WTC11 (cell line): ENCODE measurements around the gene GNMT. TPM values are rescaled to one million over a fixed set of nuclear protein-coding genes. Genes with fewer than 3 reads are reported as not detected.

ENCODE experiments used
- ATAC-seq: fragments of 200-7000 bp; cut with Tn5 transposase; 2 replicates; pipeline ENCODE4 v1.10.0; 2021; ENCODE audit warnings: mild to moderate bottlenecking, moderate library complexity
- CTCF ChIA-PET: fragments of 300-600 bp; sonication (Branson Sonifier 250); formaldehyde crosslinking; loops from one replicate; lab custom pipeline; 2021; ENCODE audit warnings: antibody characterized with exemption; lab: Charles Lee
- POLR2A ChIA-PET: fragments of 350-600 bp; sonication (Branson Sonifier 250); formaldehyde crosslinking; loops from one replicate; lab custom pipeline; 2021; ENCODE audit warnings: antibody characterized with exemption; lab: Charles Lee
- DNase-seq: peaks from one replicate; pipeline ENCODE4 v3.0.0; 2021; ENCODE audit warnings: low spot score
- H3K27ac Mint-ChIP-seq: 2 replicates; pipeline ENCODE4 v1.8.0; 2021; ENCODE audit warnings: mixed read lengths
- H3K27me3 Mint-ChIP-seq: 2 replicates; pipeline ENCODE4 v1.8.0; 2021; ENCODE audit warnings: low read depth, mild to moderate bottlenecking, moderate library complexity, mixed read lengths
- H3K36me3 Mint-ChIP-seq: 2 replicates; pipeline ENCODE4 v1.8.0; 2021; ENCODE audit warnings: mixed read lengths
- H3K4me1 Mint-ChIP-seq: 2 replicates; pipeline ENCODE4 v1.8.0; 2022; ENCODE audit warnings: mixed read lengths
- H3K4me3 Mint-ChIP-seq: 2 replicates; pipeline ENCODE4 v1.8.0; 2021; ENCODE audit warnings: mild to moderate bottlenecking, moderate library complexity, mixed read lengths
- H3K9me3 Mint-ChIP-seq: 2 replicates; pipeline ENCODE4 v1.8.0; 2021; ENCODE audit warnings: mixed read lengths
- ATF1 ChIP-seq: sonication (generic); formaldehyde crosslinking; IDR thresholded peaks from 2 replicates; pipeline ENCODE4 v1.8.1; 2023; ENCODE audit warnings: mild to moderate bottlenecking, moderate library complexity, missing genetic modification reagents
- ATF3 ChIP-seq: sonication (generic); formaldehyde crosslinking; conservative IDR thresholded peaks from 2 replicates; pipeline ENCODE4 v1.8.1; 2022; ENCODE audit warnings: mild to moderate bottlenecking, missing genetic modification reagents
- FOXJ3 ChIP-seq: sonication (generic); formaldehyde crosslinking; IDR thresholded peaks from 2 replicates; pipeline ENCODE4 v1.9.0; 2021; ENCODE audit warnings: missing genetic modification reagents, mild to moderate bottlenecking, borderline replicate concordance
- FOXK1 ChIP-seq: sonication (generic); formaldehyde crosslinking; IDR thresholded peaks from 2 replicates; pipeline ENCODE4 v1.8.0; 2022; ENCODE audit warnings: mild to moderate bottlenecking, moderate library complexity, missing genetic modification reagents
- GABPB1 ChIP-seq: sonication (generic); formaldehyde crosslinking; IDR thresholded peaks from 2 replicates; pipeline ENCODE4 v1.8.1; 2023; ENCODE audit warnings: mild to moderate bottlenecking, missing genetic modification reagents
- HMGA2 ChIP-seq: fragments of 250-450 bp; sonication (Bioruptor Pico); IDR thresholded peaks from 2 replicates; pipeline ENCODE4 v1.4.0; 2021; ENCODE audit warnings: mild to moderate bottlenecking, moderate library complexity
- IRF1 ChIP-seq: sonication (generic); formaldehyde crosslinking; IDR thresholded peaks from 2 replicates; pipeline ENCODE4 v1.8.0; 2023; ENCODE audit warnings: missing genetic modification reagents
- PREB ChIP-seq: sonication (generic); formaldehyde crosslinking; IDR thresholded peaks from 2 replicates; pipeline ENCODE4 v1.8.1; 2022; ENCODE audit warnings: mild to moderate bottlenecking, missing genetic modification reagents, moderate library complexity, borderline replicate concordance
- PRRX2 ChIP-seq: fragments of 250-450 bp; sonication (Bioruptor Pico); IDR thresholded peaks from 2 replicates; pipeline ENCODE4 v1.8.0; 2021; ENCODE audit warnings: mild to moderate bottlenecking
- RELA ChIP-seq: sonication (generic); formaldehyde crosslinking; IDR thresholded peaks from 2 replicates; pipeline ENCODE4 v1.8.1; 2022; ENCODE audit warnings: missing genetic modification reagents, mild to moderate bottlenecking, borderline replicate concordance
- SOX15 ChIP-seq: fragments of 250-450 bp; sonication (Bioruptor Pico); IDR thresholded peaks from 2 replicates; pipeline ENCODE4 v1.9.0; 2021; ENCODE audit warnings: mild to moderate bottlenecking
- ZNF121 ChIP-seq: sonication (generic); formaldehyde crosslinking; IDR thresholded peaks from 2 replicates; pipeline ENCODE4 v1.8.0; 2023; ENCODE audit warnings: missing genetic modification reagents
- ZNF232 ChIP-seq: sonication (generic); formaldehyde crosslinking; IDR thresholded peaks from 2 replicates; pipeline ENCODE4 v1.8.0; 2022; ENCODE audit warnings: mild to moderate bottlenecking, missing genetic modification reagents
- ZNF317 ChIP-seq: sonication (generic); formaldehyde crosslinking; IDR thresholded peaks from 2 replicates; pipeline ENCODE4 v1.8.1; 2023; ENCODE audit warnings: low read depth, mild to moderate bottlenecking, moderate library complexity, missing genetic modification reagents, borderline replicate concordance
- ZNF423 ChIP-seq: fragments of 250-450 bp; sonication (Bioruptor Pico); IDR thresholded peaks from 2 replicates; pipeline ENCODE4 v2.1.2; 2022; ENCODE audit warnings: mild to moderate bottlenecking, moderate library complexity
- total RNA-seq: library from RNA; stranded (reverse); gene quantifications from 3 replicates; pipeline ENCODE4 v1.2.3, GENCODE V29; 2021
- TF ChIP-seq, protein P1 (sequence below): fragments of 250-450 bp; sonication (Bioruptor Pico); IDR thresholded peaks from 2 replicates; pipeline ENCODE4 v1.9.0; 2021; ENCODE audit warnings: mild to moderate bottlenecking
- TF ChIP-seq, protein P2 (sequence below): sonication (generic); formaldehyde crosslinking; IDR thresholded peaks from 2 replicates; pipeline ENCODE4 v1.8.1; 2023; ENCODE audit warnings: mild to moderate bottlenecking, missing genetic modification reagents, borderline replicate concordance
- TF ChIP-seq, protein P3 (sequence below): fragments of 250-450 bp; sonication (Bioruptor Pico); IDR thresholded peaks from 2 replicates; pipeline ENCODE4 v1.8.0; 2021; ENCODE audit warnings: mild to moderate bottlenecking
- TF ChIP-seq, protein P4 (sequence below): fragments of 250-450 bp; sonication (Bioruptor Pico); IDR thresholded peaks from 2 replicates; pipeline ENCODE4 v1.9.0; 2021; ENCODE audit warnings: mild to moderate bottlenecking
- TF ChIP-seq, protein P5 (sequence below): sonication (generic); formaldehyde crosslinking; IDR thresholded peaks from 2 replicates; pipeline ENCODE4 v1.8.0; 2022; ENCODE audit warnings: missing genetic modification reagents

GNMT gene
- total RNA-seq, 1 experiment from 2014 or later, result 2.0 TPM

- ChIA-PET POLR2A (no interaction called here), CTCF (no interaction called here)
- ATAC-seq (peak; percentile 29; the same call in 1 of the 2 replicates), DNase-seq (no peak)
- peaks cover 13% of the 10 kb centered on the region for H3K4me1 Mint-ChIP-seq
- TF ChIP-seq FOXK1 (CRISPR knock-in tag), result no peak
- TF ChIP-seq ZNF423 (CRISPR knock-in tag), result no peak
- TF ChIP-seq PREB (CRISPR knock-in tag), result no peak
- TF ChIP-seq, protein P1, sequence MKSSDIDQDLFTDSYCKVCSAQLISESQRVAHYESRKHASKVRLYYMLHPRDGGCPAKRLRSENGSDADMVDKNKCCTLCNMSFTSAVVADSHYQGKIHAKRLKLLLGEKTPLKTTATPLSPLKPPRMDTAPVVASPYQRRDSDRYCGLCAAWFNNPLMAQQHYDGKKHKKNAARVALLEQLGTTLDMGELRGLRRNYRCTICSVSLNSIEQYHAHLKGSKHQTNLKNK (CRISPR knock-in tag), result no peak
- TF ChIP-seq FOXJ3 (CRISPR knock-in tag), result no peak
- no peak for TF ChIP-seq ATF1 (CRISPR knock-in tag)
- no peak for TF ChIP-seq IRF1 (CRISPR knock-in tag)
- TF ChIP-seq, protein P2, sequence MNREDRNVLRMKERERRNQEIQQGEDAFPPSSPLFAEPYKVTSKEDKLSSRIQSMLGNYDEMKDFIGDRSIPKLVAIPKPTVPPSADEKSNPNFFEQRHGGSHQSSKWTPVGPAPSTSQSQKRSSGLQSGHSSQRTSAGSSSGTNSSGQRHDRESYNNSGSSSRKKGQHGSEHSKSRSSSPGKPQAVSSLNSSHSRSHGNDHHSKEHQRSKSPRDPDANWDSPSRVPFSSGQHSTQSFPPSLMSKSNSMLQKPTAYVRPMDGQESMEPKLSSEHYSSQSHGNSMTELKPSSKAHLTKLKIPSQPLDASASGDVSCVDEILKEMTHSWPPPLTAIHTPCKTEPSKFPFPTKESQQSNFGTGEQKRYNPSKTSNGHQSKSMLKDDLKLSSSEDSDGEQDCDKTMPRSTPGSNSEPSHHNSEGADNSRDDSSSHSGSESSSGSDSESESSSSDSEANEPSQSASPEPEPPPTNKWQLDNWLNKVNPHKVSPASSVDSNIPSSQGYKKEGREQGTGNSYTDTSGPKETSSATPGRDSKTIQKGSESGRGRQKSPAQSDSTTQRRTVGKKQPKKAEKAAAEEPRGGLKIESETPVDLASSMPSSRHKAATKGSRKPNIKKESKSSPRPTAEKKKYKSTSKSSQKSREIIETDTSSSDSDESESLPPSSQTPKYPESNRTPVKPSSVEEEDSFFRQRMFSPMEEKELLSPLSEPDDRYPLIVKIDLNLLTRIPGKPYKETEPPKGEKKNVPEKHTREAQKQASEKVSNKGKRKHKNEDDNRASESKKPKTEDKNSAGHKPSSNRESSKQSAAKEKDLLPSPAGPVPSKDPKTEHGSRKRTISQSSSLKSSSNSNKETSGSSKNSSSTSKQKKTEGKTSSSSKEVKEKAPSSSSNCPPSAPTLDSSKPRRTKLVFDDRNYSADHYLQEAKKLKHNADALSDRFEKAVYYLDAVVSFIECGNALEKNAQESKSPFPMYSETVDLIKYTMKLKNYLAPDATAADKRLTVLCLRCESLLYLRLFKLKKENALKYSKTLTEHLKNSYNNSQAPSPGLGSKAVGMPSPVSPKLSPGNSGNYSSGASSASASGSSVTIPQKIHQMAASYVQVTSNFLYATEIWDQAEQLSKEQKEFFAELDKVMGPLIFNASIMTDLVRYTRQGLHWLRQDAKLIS (CRISPR knock-in tag), result no peak
- TF ChIP-seq, protein P3, sequence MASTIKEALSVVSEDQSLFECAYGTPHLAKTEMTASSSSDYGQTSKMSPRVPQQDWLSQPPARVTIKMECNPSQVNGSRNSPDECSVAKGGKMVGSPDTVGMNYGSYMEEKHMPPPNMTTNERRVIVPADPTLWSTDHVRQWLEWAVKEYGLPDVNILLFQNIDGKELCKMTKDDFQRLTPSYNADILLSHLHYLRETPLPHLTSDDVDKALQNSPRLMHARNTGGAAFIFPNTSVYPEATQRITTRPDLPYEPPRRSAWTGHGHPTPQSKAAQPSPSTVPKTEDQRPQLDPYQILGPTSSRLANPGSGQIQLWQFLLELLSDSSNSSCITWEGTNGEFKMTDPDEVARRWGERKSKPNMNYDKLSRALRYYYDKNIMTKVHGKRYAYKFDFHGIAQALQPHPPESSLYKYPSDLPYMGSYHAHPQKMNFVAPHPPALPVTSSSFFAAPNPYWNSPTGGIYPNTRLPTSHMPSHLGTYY (CRISPR knock-in tag), result no peak
- TF ChIP-seq GABPB1 (CRISPR knock-in tag), result no peak
- TF ChIP-seq HMGA2, result no peak
- TF ChIP-seq PRRX2 (CRISPR knock-in tag), result no peak
- TF ChIP-seq, protein P4, sequence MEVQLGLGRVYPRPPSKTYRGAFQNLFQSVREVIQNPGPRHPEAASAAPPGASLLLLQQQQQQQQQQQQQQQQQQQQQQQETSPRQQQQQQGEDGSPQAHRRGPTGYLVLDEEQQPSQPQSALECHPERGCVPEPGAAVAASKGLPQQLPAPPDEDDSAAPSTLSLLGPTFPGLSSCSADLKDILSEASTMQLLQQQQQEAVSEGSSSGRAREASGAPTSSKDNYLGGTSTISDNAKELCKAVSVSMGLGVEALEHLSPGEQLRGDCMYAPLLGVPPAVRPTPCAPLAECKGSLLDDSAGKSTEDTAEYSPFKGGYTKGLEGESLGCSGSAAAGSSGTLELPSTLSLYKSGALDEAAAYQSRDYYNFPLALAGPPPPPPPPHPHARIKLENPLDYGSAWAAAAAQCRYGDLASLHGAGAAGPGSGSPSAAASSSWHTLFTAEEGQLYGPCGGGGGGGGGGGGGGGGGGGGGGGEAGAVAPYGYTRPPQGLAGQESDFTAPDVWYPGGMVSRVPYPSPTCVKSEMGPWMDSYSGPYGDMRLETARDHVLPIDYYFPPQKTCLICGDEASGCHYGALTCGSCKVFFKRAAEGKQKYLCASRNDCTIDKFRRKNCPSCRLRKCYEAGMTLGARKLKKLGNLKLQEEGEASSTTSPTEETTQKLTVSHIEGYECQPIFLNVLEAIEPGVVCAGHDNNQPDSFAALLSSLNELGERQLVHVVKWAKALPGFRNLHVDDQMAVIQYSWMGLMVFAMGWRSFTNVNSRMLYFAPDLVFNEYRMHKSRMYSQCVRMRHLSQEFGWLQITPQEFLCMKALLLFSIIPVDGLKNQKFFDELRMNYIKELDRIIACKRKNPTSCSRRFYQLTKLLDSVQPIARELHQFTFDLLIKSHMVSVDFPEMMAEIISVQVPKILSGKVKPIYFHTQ (CRISPR knock-in tag), result no peak
- H3K36me3 Mint-ChIP-seq, result peaks cover 19% of the 10 kb centered on the region
- H3K27me3 Mint-ChIP-seq, result peaks cover 2% of the 10 kb centered on the region; the same call in 1 of the 2 replicates
- H3K27ac Mint-ChIP-seq, result no peak overlapping the region
- no peaks in the 10 kb centered on the region for H3K9me3 Mint-ChIP-seq
- H3K4me3 Mint-ChIP-seq, result no peak overlapping the region
These were observed 18.1 kb upstream of the GNMT start for GRCh38 chr6:42942444-42942843.

DNA sequence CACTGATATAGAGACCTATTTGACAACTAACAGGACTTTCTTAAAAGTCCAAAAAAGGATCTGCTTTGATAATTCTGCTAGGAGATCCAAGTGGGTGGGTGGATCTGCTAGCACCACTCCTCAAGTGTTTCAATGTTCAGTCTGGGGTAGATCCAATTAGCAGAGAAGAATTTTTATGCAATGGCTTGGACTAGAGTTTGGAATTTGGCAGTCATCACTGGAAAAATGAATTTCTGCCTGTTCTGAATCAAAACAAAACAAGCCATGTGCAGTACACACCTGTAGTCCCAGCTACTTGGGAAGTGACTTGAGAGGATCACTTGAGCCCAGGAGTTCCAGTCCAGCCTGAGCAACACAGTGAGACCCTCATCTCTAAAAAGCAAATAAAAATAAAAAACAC is 12.6 kb upstream of the GNMT start:
- no peaks in the 10 kb centered on the region for H3K9me3 Mint-ChIP-seq
- ATAC-seq (no peak), DNase-seq (no peak)
- H3K27me3 Mint-ChIP-seq, result no peaks in the 10 kb centered on the region
- no peaks in the 10 kb centered on the region for H3K36me3 Mint-ChIP-seq
- ChIA-PET CTCF (no interaction called here), POLR2A (interaction anchor here (0.7 kb wide), 1 partner anchor 10 kb away, joined by 4 read pairs; no protein-coding TSS in a partner anchor)
- H3K4me3 Mint-ChIP-seq, result no peak overlapping the region
- peaks cover 9% of the 10 kb centered on the region for H3K4me1 Mint-ChIP-seq
- peak overlapping the region; percentile 15; the same call in 1 of the 2 replicates for H3K27ac Mint-ChIP-seq
- TF ChIP-seq, protein P5, sequence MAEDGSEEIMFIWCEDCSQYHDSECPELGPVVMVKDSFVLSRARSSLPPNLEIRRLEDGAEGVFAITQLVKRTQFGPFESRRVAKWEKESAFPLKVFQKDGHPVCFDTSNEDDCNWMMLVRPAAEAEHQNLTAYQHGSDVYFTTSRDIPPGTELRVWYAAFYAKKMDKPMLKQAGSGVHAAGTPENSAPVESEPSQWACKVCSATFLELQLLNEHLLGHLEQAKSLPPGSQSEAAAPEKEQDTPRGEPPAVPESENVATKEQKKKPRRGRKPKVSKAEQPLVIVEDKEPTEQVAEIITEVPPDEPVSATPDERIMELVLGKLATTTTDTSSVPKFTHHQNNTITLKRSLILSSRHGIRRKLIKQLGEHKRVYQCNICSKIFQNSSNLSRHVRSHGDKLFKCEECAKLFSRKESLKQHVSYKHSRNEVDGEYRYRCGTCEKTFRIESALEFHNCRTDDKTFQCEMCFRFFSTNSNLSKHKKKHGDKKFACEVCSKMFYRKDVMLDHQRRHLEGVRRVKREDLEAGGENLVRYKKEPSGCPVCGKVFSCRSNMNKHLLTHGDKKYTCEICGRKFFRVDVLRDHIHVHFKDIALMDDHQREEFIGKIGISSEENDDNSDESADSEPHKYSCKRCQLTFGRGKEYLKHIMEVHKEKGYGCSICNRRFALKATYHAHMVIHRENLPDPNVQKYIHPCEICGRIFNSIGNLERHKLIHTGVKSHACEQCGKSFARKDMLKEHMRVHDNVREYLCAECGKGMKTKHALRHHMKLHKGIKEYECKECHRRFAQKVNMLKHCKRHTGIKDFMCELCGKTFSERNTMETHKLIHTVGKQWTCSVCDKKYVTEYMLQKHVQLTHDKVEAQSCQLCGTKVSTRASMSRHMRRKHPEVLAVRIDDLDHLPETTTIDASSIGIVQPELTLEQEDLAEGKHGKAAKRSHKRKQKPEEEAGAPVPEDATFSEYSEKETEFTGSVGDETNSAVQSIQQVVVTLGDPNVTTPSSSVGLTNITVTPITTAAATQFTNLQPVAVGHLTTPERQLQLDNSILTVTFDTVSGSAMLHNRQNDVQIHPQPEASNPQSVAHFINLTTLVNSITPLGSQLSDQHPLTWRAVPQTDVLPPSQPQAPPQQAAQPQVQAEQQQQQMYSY (CRISPR knock-in tag), result no peak
- TF ChIP-seq ATF3 (CRISPR knock-in tag) (no peak), ZNF121 (CRISPR knock-in tag) (no peak), SOX15 (CRISPR knock-in tag) (no peak), RELA (CRISPR knock-in tag) (no peak), ZNF317 (no peak), HMGA2 (no peak), ZNF232 (CRISPR knock-in tag) (no peak)
